Measurements from ENCODE around the gene BHLHA15.

Gene BHLHA15

DNA sequence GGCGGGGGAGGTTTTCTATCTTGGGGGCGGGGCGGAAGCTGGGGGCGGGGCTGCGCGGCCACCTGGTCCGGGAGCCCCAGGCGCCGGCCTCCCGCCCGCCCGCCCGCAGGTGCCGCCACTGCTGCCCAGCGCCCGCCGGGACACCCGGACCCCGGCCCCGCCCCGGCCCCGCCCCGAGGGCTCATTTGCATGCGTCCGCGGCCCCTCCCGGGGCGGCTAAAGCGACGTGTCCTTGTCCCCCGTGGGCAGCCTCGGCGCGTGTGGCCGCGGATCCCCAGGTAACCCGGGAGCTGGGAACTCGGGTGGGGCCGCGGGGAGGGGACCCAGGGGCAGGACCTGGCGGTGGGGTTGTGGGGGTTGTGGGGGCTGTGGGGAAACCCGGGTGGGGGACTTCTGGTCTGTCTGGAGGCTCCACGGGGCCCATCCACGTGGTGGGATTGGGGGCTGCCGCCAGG lies at the start of gene BHLHA15:
BHLHA15 (plus strand) TSS at position 219 of the 455 bp plus-strand sequence. CDS start 871 bp downstream, outside the sequence.
- DNase-seq (ENCODE audit: low read depth, low spot score): no peak

DNA sequence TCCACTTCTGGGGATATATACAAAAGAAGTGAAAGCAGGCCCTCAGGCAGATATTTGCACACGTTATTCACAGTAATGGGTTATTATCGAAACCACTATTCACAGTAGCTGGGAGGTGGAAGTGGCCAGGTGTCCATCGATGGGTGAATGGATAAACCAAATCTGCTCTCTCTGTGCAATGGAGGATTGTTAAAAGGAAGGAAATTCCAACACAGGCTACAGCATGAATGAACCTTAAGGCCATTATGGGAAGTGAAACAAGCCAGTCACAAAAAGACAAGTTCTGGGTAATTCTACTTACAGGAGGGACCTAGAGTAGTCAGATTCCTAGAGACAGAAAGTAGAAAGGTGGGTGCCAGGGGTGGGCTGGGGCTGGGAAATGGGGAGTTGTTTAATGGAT lies 48.5 kb upstream of the BHLHA15 start:
- DNase-seq (ENCODE audit: low read depth, low spot score): no peak

DNA sequence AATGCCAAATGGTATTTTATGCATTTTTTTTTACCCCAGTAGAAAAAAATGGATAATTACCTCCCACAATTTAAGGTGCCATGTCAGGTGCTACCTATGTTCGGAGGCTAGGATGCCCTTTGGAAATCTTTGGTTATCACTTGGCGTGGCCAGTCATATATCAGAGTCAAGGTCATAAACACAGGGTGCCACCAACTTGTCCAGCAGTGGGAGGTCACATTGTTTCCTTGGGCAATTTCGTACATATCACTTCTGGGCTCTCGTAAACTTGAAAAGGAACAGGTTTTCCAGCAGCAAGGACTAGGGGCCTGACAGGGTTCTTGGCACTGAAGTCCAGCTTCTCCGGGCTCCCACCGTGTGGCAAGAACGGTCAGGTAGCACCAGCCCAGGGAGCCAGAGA lies 48.0 kb upstream of the BHLHA15 start:
- no peak for DNase-seq (ENCODE audit: low read depth, low spot score)

DNA sequence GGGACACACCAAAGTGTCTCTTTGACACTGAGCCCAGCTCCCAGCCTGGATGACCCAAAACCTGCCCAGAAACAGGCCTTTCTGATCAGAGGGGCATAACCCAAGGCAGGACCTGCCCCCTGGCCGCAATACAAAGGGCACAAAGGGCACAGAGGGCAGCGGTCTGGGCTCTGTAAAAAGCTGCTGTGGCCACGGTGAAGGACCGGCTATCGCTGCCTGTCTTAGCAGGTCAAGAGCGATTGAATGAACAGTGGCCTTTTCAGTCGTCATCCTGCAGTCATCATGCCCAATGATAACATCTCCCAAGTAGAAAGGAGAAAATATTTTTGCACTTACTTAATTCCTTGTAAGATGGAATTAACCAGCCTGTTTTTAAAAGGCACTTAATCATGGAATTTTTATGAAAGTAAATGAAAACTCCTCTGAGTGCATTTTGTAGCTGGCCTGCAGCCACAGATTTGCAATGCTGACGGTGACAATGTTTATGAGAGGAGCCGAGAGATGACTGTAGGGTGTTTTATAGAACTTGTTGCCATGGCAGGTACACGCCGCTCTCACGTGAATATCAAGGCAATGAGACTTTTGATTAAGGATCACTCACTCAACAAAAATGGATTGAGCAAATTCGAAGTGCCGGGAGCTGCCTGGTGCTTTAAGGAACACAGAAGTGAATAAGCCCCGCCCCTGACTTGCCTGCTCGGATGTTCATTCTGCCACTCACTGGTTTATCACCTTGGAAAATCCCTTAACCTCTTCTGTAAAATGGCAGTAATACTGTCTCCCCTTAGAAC lies 47.3 kb upstream of the BHLHA15 start:
- DNase-seq (ENCODE audit: low read depth, low spot score): no peak

DNA sequence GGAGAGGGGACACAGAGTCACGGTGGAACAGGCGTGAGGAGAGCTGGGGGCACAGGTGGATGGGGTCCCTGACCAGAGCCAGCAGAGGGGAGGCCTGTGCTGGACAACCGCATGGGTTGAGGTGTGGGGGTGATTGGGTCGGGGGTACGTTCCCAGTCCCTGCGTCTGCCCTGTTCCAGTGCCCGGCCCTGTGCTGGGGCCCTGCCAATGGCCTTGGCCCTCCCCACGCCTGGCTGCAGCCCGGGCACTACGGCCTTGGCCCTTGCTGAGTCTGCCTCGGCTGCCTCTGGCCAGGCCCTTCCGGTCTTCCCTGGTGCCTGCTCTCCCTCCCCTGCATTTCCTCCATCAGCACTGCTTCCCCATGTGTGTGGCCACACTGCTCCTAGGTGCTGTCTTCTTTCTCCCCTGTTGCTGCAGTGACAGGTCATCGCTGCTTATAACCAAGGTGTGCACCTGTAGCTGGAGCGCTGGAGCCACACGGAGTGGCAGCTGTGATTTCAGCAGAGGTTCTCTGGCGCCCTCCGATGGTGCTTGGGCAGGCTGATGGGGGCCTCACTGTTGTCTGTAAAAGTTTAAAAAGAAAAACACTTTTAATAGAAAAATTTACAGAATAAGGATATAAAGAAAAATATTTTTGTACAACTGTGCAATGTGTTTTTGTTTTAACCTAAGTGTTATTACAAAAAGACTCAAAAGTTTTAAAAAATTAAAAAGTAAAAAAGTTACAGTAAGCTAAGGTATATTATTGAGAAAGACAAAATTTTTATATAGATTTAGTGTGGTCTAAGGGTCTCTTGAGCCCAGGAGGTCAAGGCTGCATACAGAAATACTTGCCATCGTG lies 45.2 kb upstream of the BHLHA15 start:
- peak; percentile 19 for DNase-seq (ENCODE audit: low read depth, low spot score)

DNA sequence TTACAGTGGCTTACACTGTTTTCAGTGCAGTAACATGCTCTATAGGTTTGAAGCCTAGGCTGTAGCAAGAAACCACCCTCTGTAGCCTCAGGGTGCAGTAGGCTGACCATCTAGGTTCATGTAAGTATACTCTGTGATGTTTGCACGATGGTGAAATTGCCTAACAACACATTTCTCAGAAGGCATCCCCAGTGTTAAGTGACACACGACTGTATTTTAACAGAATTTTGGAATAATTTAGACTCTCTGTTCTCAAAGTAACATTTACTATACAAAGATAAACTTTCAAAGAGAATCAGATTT lies 44.6 kb upstream of the BHLHA15 start:
- no peak for DNase-seq (ENCODE audit: low read depth, low spot score)

DNA sequence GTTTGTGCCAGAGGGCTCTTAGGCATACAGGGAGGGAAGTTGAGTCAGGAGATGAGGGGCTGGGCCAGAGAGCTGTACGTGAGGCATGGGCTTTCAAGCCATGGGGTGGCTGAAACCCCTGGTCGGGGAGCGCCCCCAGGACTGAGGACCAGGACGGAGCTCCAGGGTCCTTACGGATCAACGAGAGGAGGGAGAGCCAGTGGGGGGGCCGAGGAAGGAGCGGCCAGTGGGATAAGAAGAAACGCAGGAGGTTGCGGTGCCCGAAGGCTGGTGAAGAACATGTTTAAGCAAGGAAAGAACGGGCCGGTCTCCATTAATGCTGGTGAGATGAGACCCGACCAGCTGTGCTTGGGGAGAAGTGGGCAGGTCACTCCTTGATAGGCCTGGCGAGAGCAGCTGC lies 43.6 kb upstream of the BHLHA15 start:
- no peak for DNase-seq (ENCODE audit: low read depth, low spot score)

DNA sequence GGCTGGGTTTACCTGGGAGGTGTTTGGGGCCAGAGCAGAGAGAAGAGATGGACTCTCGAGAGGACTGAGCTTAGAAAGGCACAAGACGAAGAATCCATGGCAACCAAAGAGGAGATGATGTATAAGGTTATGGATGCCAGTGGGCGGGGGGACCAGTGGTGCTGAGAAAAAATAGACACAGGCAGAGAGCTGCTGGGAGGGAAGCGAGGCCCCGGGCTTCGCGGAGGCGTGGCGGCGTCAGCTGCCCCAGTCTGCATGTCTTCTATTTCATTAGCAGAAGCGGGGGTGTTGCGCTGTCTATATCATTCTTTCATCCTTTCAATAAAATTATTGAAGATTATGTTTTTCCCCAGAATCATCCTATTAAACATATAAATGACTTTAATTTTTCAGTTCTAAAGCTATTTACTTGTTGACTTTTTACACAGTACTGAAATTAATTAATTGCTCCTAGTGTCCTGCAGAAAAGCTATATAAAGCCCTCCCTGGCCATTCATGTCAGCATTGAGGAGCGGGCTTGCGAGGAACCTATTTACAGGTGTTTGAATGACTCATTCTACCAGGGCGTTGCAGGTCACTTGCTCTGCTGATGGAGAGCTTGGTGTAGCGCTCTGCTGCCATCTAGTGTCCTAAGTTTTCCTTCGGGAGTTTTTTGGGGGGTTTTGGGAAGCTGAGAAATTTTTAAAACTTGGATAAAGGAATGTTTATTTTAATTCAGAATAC lies 42.9 kb upstream of the BHLHA15 start:
- peak; percentile 46 for DNase-seq (ENCODE audit: low read depth, low spot score)

DNA sequence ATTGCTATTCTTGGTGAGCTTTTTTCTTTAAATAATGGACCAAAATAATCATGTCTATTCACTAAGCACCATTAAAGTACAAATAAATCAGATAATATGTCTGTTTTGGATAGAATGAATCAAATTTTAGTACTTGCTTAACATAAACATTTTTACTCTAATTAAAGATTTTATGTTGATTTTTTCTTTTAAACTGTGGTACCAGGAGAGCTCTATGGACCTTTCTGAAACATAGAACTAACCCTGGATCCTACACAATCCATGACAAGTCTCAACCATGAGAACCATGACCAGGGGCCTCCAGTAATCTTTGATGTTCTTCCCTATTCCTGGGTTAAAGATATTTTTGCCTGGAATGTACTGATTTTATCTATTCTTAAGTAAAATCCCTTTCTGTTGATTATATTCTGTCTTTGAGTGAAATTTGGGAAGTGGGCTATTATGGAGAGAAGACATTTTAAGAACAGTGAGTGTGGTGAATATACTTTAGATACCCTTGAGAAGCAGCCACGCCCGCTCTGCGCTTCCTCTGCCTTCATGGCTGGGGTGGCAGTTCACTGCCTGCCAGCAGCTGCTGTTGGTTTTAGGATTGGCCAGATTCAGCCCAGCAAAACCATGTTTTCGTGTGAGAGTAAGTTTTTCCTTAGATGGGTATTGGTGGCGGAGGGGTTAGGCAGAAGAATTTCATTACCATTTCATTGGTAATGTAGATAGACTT lies 42.2 kb upstream of the BHLHA15 start:
- no peak for DNase-seq (ENCODE audit: low read depth, low spot score)

DNA sequence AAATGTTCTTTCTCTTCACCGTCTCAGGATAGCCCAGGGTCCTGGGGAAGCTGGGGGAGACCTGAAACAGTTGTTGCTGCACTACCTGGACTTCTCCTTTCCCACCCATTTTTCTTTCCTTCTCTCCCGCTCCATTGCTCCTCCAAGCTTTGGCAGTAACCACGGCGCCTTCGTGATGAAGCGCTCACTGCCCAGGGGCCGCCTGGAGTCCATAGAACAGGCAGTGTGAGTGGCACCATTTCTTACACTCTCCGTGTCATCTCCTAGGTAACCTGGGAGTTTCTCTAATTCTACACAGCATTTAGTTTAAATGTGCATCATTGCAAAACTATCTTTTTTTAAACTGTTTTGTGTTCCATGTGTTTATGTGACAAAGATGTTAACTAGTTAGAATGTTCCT lies 40.3 kb upstream of the BHLHA15 start:
- no peak for DNase-seq (ENCODE audit: low read depth, low spot score)

DNA sequence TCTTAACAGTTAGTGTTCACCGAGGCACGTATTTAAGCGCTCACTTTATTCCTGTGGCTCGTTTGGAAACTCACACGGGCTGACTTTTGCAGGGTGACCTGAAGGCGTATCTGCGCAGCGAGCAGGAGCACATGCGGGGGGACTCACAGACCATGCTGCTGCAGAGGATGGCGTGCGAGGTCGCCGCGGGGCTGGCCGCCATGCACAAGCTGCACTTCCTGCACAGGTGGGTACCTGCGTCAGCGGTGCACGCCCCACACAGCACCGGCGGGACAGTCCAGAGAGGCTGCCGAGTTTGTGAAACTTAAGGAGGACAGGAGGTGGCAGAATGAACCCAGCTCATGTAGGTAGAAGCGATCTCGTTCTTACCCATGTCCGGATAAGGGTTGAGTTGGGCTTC lies 39.8 kb upstream of the BHLHA15 start:
- DNase-seq (ENCODE audit: low read depth, low spot score): no peak

DNA sequence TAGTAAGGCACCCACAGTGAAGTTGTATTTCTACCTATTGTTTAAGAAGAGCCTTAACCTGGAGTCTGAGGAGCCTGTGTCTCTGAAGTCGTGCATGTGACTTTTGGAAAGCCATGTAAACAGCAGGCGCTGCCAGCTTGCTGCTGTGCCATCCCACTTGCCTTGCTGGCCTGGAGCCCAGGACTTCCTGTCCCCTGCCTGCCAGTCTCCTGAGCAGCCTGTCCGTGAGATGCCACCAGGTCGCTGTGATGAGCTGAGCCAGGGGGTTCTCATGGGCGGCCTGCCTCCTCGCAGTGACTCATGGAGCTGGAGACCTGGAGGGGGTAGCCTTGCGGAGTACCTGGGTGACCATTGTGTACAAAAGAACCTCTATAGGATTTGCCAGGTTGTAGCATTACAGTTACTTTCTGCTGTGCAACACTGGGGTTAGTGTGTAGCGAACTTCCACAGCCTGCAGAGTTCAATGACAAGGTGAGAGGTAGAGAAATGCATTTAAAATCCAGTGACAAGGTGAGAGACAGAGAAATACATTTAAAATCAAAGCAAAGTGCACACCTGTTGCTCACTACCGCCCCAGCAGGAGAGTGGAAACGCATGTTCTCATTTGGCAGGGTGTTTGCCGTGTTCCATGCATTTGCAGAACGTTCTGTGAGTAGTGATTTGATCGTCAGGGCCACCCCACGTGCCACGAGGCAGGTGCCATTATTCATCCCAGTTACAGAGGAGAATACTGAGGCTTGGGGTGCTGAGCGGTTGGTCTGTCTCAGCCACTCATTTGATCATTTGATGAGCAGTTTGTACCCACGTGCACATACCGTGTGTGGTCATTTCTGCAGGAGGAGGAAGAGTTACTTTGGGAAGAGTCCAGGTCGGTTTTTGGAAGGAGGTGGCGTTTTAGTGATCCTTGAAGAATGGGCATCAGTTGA lies 36.6 kb upstream of the BHLHA15 start:
- DNase-seq (ENCODE audit: low read depth, low spot score): no peak

DNA sequence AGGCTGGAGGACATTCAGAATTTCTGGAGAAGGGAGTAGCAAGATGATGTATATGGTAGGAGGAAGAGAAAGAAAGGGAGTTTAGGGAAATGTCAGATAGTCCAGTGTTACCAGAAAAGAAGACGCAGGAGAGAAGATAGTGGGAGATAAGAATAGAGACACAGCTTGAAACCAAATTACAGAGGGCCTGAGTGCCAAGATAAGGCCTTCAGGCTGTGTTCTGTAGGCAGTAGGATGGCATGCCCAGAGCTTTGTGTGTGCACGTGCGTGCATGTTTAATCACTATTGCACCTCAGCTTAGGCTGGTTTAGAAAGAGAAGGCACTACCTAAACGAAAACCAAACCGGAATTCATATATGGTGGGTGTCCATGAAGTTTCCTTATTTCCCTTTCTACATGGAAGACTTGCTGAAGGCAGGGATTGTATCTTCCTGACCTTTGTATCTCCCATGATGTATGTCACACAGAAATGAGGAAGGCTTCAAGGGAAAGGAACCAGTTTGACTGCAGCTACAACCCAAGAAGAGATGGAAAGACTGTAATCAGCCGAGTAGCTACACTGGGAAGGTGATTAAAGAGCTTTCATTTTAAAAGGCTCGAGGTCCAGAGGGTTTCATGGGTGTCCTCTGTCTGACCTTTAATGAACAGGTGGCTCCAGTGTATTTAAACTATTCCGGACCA lies 35.8 kb upstream of the BHLHA15 start:
- DNase-seq (ENCODE audit: low read depth, low spot score): no peak

DNA sequence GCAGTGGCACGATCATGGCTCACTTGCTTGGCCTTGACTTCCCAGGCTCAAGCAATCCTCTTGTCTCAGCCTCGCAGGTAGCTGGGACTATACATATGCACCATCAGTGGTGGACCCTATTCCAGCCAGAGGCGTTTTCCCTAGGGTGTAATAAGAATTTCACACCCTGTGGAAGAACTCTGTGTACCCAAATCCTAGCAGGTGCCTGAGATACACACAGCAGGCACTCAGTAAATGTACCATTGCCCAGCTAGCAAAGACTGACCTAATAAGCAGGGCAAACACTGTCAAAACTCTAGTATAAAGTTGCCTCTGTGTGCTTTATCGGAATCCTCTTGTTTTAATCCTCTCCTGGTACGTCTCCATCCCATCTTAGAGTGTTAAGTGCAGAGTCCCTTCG lies 33.7 kb upstream of the BHLHA15 start:
- no peak for DNase-seq (ENCODE audit: low read depth, low spot score)

DNA sequence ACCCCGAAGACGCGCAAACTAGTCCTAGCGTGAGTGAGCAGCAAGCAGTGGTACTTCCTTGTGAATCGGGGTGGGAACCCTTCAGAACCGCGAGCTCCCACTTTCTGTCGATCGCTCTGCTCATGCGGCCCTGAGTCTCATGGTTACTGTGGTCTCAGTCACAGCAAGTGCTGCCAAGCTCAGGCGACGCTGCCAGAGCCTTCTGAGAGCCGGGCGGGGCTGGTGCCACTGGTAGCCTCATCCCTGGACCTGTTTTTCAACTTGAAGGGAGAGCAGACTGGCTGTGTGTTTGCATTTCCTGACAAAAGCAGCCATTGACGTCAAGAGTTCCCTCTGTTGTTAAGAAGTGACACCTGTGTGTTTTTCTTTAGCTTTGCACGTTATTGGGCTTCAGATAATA lies 32.9 kb upstream of the BHLHA15 start:
- DNase-seq (ENCODE audit: low read depth, low spot score): no peak

DNA sequence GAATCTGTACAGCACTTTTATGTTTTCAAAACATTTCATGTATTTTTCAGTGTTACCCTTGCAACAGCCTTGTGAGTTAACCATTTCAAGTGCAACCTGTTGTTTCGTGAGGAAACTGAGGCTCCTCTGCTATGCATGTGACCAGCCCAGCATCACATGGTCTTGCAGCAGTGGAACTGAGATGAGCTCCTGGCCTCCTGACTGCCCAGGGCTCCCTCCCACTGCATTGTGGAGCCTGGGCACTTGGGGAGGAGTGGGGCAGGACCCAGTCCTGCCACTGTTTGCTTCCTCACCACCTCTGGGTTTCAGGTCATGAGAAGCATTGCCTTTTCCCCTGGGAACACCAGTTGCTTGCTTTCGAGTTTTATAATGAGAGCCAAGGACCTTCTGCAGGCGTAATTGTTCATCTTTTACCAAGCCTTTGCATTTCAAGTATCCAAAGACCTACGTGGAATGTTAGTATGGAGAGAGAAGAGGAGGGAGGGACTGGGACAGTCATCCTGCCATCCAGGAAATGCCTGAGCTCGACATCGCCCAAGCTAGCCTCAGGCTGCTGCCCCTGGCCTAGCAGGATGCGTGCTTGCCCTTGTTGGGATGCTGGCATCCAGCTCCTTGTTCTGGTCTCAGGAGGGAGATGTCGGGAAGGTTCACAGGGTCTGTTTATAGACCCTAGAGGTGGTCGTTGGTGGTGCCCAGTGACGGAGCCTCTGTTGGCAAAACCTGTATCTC lies 32.3 kb upstream of the BHLHA15 start:
- DNase-seq (ENCODE audit: low read depth, low spot score): no peak

DNA sequence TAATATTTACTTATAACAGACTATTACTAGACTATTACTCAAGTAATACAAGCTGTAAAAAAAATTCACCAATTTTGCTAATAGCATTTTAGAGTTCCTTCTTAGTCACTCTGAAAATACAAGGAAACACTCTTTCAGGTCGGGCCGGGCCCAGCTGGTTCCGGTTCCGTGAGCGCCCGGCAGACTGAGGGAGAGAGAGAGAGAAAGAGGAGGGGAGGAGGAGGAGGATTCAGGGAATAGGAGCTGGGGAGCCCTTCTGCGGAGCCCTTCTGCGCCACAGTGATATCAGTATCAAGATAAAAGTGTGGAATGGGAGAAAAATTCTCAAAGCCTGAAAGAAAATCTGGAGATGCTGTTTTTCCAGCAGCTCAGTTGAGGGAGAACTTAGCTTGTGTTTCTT lies 30.5 kb upstream of the BHLHA15 start:
- DNase-seq (ENCODE audit: low read depth, low spot score): no peak

DNA sequence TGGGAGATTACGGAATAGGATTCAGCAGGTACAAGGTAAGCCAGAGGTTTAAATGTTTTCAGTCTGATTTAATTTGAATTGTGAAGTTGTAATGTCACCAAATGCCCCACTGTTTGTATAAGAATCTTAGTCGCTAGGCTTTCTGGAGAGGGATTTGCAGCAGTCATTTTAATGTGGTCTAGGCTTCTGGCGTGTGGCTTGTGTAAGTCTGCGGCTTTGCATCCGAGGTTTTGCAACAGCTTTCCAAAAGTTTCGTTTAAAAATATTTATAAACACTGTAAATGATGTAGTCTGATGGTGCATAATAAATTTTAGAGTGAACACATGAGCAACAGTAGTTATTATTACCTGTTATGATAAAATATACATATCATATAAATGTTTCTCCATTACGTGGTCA lies 26.1 kb upstream of the BHLHA15 start:
- no peak for DNase-seq (ENCODE audit: low read depth, low spot score)

DNA sequence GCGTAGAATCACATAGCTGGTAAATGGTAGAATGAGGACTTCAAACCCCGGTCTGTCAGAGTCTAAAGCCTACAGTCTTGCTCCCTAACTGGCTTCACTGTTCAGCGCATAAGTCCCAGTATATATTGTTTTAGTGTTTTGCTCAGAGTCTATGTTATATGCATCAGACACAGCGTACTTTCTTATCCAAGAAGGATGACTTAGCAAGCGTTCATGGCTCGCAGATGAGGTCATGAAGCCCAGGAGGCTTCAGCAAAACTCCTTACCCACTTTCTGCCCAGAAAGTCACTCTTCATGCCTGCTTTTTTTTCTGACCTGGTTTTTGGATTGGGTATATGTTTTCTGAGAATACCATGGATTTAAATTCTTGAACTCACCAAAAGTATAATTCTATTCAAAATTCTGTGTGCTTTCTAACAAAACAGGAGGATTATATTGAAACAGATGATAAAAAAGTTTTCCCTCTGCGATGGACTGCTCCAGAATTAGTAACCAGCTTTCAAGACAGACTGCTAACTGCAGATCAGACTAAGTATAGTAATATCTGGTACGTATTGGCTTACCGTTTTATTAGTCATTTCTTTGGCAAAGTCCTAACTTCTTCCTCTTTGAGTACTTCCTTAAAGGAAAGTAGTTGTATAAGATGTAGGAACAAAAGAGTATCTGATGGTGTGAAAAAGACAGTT lies 24.6 kb upstream of the BHLHA15 start:
- no peak for DNase-seq (ENCODE audit: low read depth, low spot score)
